ENCODE measurements around the gene NPB. TPM values are rescaled to one million over a fixed set of nuclear protein-coding genes. Genes with fewer than 3 reads are reported as not detected.

The NPB gene
- total and polyA plus RNA-seq, 2 of the 8 experiments (the other 6 are each of a cell fraction or from before 2014, with no cell fraction given), result 1.5 to 2.5 TPM

DNA sequence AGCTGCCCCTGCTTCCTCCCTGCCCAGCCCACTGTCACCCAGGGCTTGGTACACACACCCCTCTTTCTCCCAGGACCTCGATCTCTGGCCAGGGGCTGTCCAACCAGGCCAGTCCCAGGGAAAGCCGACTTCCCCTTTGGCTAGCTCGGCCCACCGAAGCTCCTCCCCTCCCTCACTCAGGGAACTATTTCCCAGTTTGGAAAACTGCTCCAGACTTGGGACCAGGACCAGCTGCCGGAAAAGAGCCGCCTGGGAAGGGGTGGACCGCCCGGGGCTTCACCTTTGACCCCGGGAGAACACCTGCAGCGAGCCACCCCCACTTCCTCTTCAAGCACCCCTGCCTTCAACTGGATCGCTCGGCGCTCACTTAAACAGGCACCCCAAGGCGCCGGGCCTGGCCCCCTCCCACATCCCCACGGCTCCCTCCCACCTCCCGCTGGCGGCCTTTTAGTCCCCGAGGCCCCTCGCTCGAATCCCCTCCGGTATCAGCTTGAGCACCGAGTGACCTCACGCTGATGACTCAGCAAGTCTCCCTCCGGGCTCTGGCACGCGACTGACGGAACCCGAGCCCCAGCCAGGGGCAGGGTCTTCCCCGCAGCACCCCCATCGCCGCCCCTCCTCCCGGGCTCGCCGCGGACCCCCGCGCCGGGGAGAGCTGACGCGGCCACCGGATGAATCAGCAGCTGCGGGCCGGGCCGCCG, 24.6 kb downstream of the NPB start:
- H3K27ac ChIP-seq (ENCODE audit: low read depth, low read length), result peak overlapping the region; percentile 72
- no peak overlapping the region for H3K4ac ChIP-seq (replicated peaks; ENCODE audit: insufficient read length, low read depth, low read length)
- H3K4me2 ChIP-seq (ENCODE audit: insufficient read depth in 1 of 2, low read depth in 2 of 2, low read length in 2 of 2), result peak overlapping the region; percentile 78 to 88
- H3K27me3 ChIP-seq (replicated peaks in 1 of 4; ENCODE audit: control insufficient read depth in 3 of 4, extremely low read depth in 1 of 4, insufficient read depth in 3 of 4, low read length in 3 of 4), result peaks cover 0 to 12% (median 9%) of the 10 kb centered on the region in 4 experiments; a peak in 4 of 7 replicates
- no peak overlapping the region for H3K14ac ChIP-seq (ENCODE audit: insufficient read length)
- peaks cover 31% of the 10 kb centered on the region for H3K79me1 ChIP-seq (ENCODE audit: low read depth, low read length)
- H3K23ac ChIP-seq (ENCODE audit: insufficient read length), result no peak overlapping the region
- H2AK5ac ChIP-seq (ENCODE audit: low read depth, low read length), result no peak overlapping the region
- peak overlapping the region; percentile 27 for H3K56ac ChIP-seq (replicated peaks; ENCODE audit: insufficient read length, low read depth, low read length)
- no peak for DNase-seq (ENCODE audit: low read depth in 1 of 2, low spot score in 2 of 2)
- no peak for FAIRE-seq
- H3K36me3 ChIP-seq (ENCODE audit: control insufficient read depth in 2 of 4, insufficient read depth in 4 of 4, low read length in 3 of 4), result peaks cover 0 to 11% (median 3%) of the 10 kb centered on the region in 4 experiments; a peak in 4 of 8 replicates
- H4K91ac ChIP-seq (replicated peaks; ENCODE audit: insufficient read length, low read length), result no peak overlapping the region
- H3K18ac ChIP-seq (ENCODE audit: extremely low read depth, low read length), result no peak overlapping the region; the same call in 1 of the 2 replicates
- H2BK120ac ChIP-seq (replicated peaks; ENCODE audit: low read depth, low read length), result no peak overlapping the region
- WGBS, 2 experiments (ENCODE audit: extremely low coverage in 1 of 2, insufficient coverage in 1 of 2, insufficient read length in 1 of 2, insufficient replicate concordance in 2 of 2, low coverage in 1 of 2, low lambda C conversion rate in 2 of 2, missing lambda C conversion rate in 1 of 2), result 5% methylated on average over 23 of the region's 46 CpGs; no CpG with 5 or more reads in 1 of the 2 experiments
- H2BK5ac ChIP-seq (ENCODE audit: low read depth, low read length), result peak overlapping the region; percentile 75
- peak overlapping the region; percentile 67 to 89 (median 70) for H3K4me3 ChIP-seq (ENCODE audit: extremely low read depth in 1 of 4, insufficient read depth in 2 of 4, low read depth in 3 of 4, low read length in 4 of 4)
- H2BK20ac ChIP-seq (ENCODE audit: low read length), result no peak overlapping the region
- H2BK12ac ChIP-seq (ENCODE audit: low read depth, low read length), result 0 out of 2 replicates have a peak overlapping the region, but pooled peaks have one; percentile 68
- H3K4me1 ChIP-seq (replicated peaks in 1 of 4; ENCODE audit: control insufficient read depth in 3 of 4, insufficient read depth in 4 of 4, low read length in 3 of 4), result peaks cover 0 to 41% (median 32%) of the 10 kb centered on the region in 4 experiments; a peak in 6 of 7 replicates
- peak overlapping the region; percentile 21 for H4K5ac ChIP-seq (ENCODE audit: insufficient read length, low read depth, low read length)
- H3K23me2 ChIP-seq (ENCODE audit: low read depth, low read length), result peaks cover 15% of the 10 kb centered on the region; the same call in 1 of the 2 replicates
- POLR2A ChIA-PET (ENCODE audit: partially characterized antibody), result interaction anchor here (0.7 to 14.6 kb wide), 26 partner anchors 11 to 172 kb away, joined by 3 to 150 read pairs (median 4); partner anchors contain the start of genes NPB, PCYT2, PYCR1 and SIRT7
- CTCF ChIA-PET (ENCODE audit: partially characterized antibody), result interaction anchor here (0.6 to 3.0 kb wide), 9 partner anchors 11 to 168 kb away, joined by 3 to 12 read pairs (median 7); no protein-coding TSS in a partner anchor
- peaks cover 7 to 25% of the 10 kb centered on the region in 2 experiments for H4K20me1 ChIP-seq (replicated peaks in 1 of 2; ENCODE audit: control insufficient read depth in 1 of 2, insufficient read depth in 2 of 2, low read length in 2 of 2)
- peak overlapping the region; percentile 30 for H4K8ac ChIP-seq (ENCODE audit: extremely low read depth, insufficient read depth, low read length)
- no peaks in the 10 kb centered on the region for H3K9me3 ChIP-seq (ENCODE audit: insufficient read depth in 2 of 2, low read depth in 1 of 2, low read length in 1 of 2)
- H2BK15ac ChIP-seq (ENCODE audit: low read length), result peak overlapping the region; percentile 81; the same call in 1 of the 2 replicates
- H3K9ac ChIP-seq (replicated peaks in 1 of 4; ENCODE audit: extremely low read depth in 1 of 4, low read depth in 3 of 4, low read length in 3 of 4), result peak overlapping the region in 3 of 4 experiments; percentile 45 to 61 (median 52); a peak in 5 of 7 replicates
- H3K79me2 ChIP-seq (ENCODE audit: control insufficient read depth in 1 of 2, insufficient read depth in 2 of 2, low read length in 2 of 2), result peaks cover 9 to 48% of the 10 kb centered on the region in 2 experiments; a peak in 3 of 4 replicates
- H2AFZ ChIP-seq (ENCODE audit: low read length), result no peak overlapping the region
- TF ChIP-seq MAFK (IDR thresholded peaks at IDR 0.05; ENCODE audit: low read depth, low read length), result peak; percentile 86; the same call in 1 of the 2 replicates
- TF ChIP-seq ZNF274 (IDR thresholded peaks at IDR 0.05; ENCODE audit: borderline replicate concordance, extremely low read depth, low read length), result no peak
- no peak for TF ChIP-seq EP300 (IDR thresholded peaks at IDR 0.05; ENCODE audit: borderline replicate concordance in 1 of 2, low read depth in 2 of 2, low read length in 2 of 2)
- TF ChIP-seq RBBP5 (IDR thresholded peaks at IDR 0.05; ENCODE audit: borderline replicate concordance, low read depth, low read length), result peak; percentile 8; the same call in 1 of the 2 replicates
- no peak for TF ChIP-seq TEAD4 (IDR thresholded peaks at IDR 0.05; ENCODE audit: low read depth, low read length)
- TF ChIP-seq, protein P1, sequence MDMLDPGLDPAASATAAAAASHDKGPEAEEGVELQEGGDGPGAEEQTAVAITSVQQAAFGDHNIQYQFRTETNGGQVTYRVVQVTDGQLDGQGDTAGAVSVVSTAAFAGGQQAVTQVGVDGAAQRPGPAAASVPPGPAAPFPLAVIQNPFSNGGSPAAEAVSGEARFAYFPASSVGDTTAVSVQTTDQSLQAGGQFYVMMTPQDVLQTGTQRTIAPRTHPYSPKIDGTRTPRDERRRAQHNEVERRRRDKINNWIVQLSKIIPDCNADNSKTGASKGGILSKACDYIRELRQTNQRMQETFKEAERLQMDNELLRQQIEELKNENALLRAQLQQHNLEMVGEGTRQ (IDR thresholded peaks at IDR 0.05; ENCODE audit: low read length), result no peak
- TF ChIP-seq KDM5A (IDR thresholded peaks at IDR 0.05; ENCODE audit: low read length), result no peak
- no peak for TF ChIP-seq TAF7 (optimal IDR thresholded peaks at IDR 0.05; ENCODE audit: borderline replicate concordance, low read depth, low read length)
- TF ChIP-seq CBX5 (IDR thresholded peaks at IDR 0.05; ENCODE audit: low read depth, low read length), result no peak
